WTC11 (cell line): ENCODE measurements around the gene RELB. TPM values are rescaled to one million over a fixed set of nuclear protein-coding genes. Genes with fewer than 3 reads are reported as not detected.

Experiments used
- ATAC-seq: fragments of 200-7000 bp; cut with Tn5 transposase; 2 replicates; pipeline ENCODE4 v1.10.0; 2021; ENCODE audit warnings: mild to moderate bottlenecking, moderate library complexity
- Bru-seq: library from RNA; stranded (reverse); fragments of 400-500 nt; gene quantifications from one replicate; lab custom pipeline; 2021; lab: Mats Ljungman, UMichigan
- CTCF ChIA-PET: fragments of 300-600 bp; sonication (Branson Sonifier 250); formaldehyde crosslinking; loops from one replicate; lab custom pipeline; 2021; ENCODE audit warnings: antibody characterized with exemption; lab: Charles Lee
- POLR2A ChIA-PET: fragments of 350-600 bp; sonication (Branson Sonifier 250); formaldehyde crosslinking; loops from one replicate; lab custom pipeline; 2021; ENCODE audit warnings: antibody characterized with exemption; lab: Charles Lee
- DNase-seq: peaks from one replicate; pipeline ENCODE4 v3.0.0; 2021; ENCODE audit warnings: low spot score
- H3K27ac Mint-ChIP-seq: 2 replicates; pipeline ENCODE4 v1.8.0; 2021; ENCODE audit warnings: mixed read lengths
- H3K27me3 Mint-ChIP-seq: 2 replicates; pipeline ENCODE4 v1.8.0; 2021; ENCODE audit warnings: low read depth, mild to moderate bottlenecking, moderate library complexity, mixed read lengths
- H3K36me3 Mint-ChIP-seq: 2 replicates; pipeline ENCODE4 v1.8.0; 2021; ENCODE audit warnings: mixed read lengths
- H3K4me1 Mint-ChIP-seq: 2 replicates; pipeline ENCODE4 v1.8.0; 2022; ENCODE audit warnings: mixed read lengths
- H3K4me3 Mint-ChIP-seq: 2 replicates; pipeline ENCODE4 v1.8.0; 2021; ENCODE audit warnings: mild to moderate bottlenecking, moderate library complexity, mixed read lengths
- H3K9me3 Mint-ChIP-seq: 2 replicates; pipeline ENCODE4 v1.8.0; 2021; ENCODE audit warnings: mixed read lengths
- ATF1 ChIP-seq: sonication (generic); formaldehyde crosslinking; IDR thresholded peaks from 2 replicates; pipeline ENCODE4 v1.8.1; 2023; ENCODE audit warnings: mild to moderate bottlenecking, moderate library complexity, missing genetic modification reagents
- CREB1 ChIP-seq: sonication (generic); formaldehyde crosslinking; IDR thresholded peaks from 2 replicates; pipeline ENCODE4 v1.8.0; 2023; ENCODE audit warnings: mild to moderate bottlenecking, missing genetic modification reagents
- CREM ChIP-seq: sonication (generic); formaldehyde crosslinking; IDR thresholded peaks from 2 replicates; pipeline ENCODE4 v1.8.1; 2022; ENCODE audit warnings: mild to moderate bottlenecking, missing genetic modification reagents, moderate library complexity
- FOXK1 ChIP-seq: sonication (generic); formaldehyde crosslinking; IDR thresholded peaks from 2 replicates; pipeline ENCODE4 v1.8.0; 2022; ENCODE audit warnings: mild to moderate bottlenecking, moderate library complexity, missing genetic modification reagents
- GTF2I ChIP-seq: fragments of 250-450 bp; sonication (Bioruptor Pico); conservative IDR thresholded peaks from 2 replicates; pipeline ENCODE4 v1.4.0; 2021; ENCODE audit warnings: mild to moderate bottlenecking
- HMGA2 ChIP-seq: fragments of 250-450 bp; sonication (Bioruptor Pico); IDR thresholded peaks from 2 replicates; pipeline ENCODE4 v1.4.0; 2021; ENCODE audit warnings: mild to moderate bottlenecking, moderate library complexity
- JAZF1 ChIP-seq: fragments of 250-450 bp; sonication (Bioruptor Pico); IDR thresholded peaks from 2 replicates; pipeline ENCODE4 v1.9.0; 2021; ENCODE audit warnings: moderate library complexity, mild to moderate bottlenecking, inconsistent platforms
- MYBL2 ChIP-seq: sonication (generic); formaldehyde crosslinking; IDR thresholded peaks from 2 replicates; pipeline ENCODE4 v1.8.1; 2023; ENCODE audit warnings: mild to moderate bottlenecking, moderate library complexity, missing genetic modification reagents
- PRRX2 ChIP-seq: fragments of 250-450 bp; sonication (Bioruptor Pico); IDR thresholded peaks from 2 replicates; pipeline ENCODE4 v1.8.0; 2021; ENCODE audit warnings: mild to moderate bottlenecking
- RELA ChIP-seq: sonication (generic); formaldehyde crosslinking; IDR thresholded peaks from 2 replicates; pipeline ENCODE4 v1.8.1; 2022; ENCODE audit warnings: missing genetic modification reagents, mild to moderate bottlenecking, borderline replicate concordance
- SMAD4 ChIP-seq: sonication (generic); formaldehyde crosslinking; IDR thresholded peaks from 2 replicates; pipeline ENCODE4 v1.8.0; 2022; ENCODE audit warnings: mild to moderate bottlenecking, missing genetic modification reagents
- SP1 ChIP-seq: sonication (generic); formaldehyde crosslinking; conservative IDR thresholded peaks from 2 replicates; pipeline ENCODE4 v1.8.1; 2022; ENCODE audit warnings: missing genetic modification reagents
- ZNF219 ChIP-seq: sonication (generic); formaldehyde crosslinking; IDR thresholded peaks from 2 replicates; pipeline ENCODE4 v1.8.0; 2023; ENCODE audit warnings: missing genetic modification reagents, mild to moderate bottlenecking, borderline replicate concordance
- ZNF232 ChIP-seq: sonication (generic); formaldehyde crosslinking; IDR thresholded peaks from 2 replicates; pipeline ENCODE4 v1.8.0; 2022; ENCODE audit warnings: mild to moderate bottlenecking, missing genetic modification reagents
- ZNF671 ChIP-seq: fragments of 250-450 bp; sonication (Bioruptor Pico); IDR thresholded peaks from 2 replicates; pipeline ENCODE4 v1.8.0; 2021; ENCODE audit warnings: mild to moderate bottlenecking
- long read RNA-seq, 3 experiments: library from RNA in 1 of 3; library from capped mRNA in 1 of 3; library from polyadenylated mRNA in 1 of 3; unstranded in 2 of 3; stranded (forward) in 1 of 3; transcript quantifications; one replicate each; pipeline ENCODE4 v2.0.0, GENCODE V29; 2021
- total RNA-seq: library from RNA; stranded (reverse); gene quantifications from 3 replicates; pipeline ENCODE4 v1.2.3, GENCODE V29; 2021
- TF ChIP-seq, protein P1 (sequence below): sonication (generic); formaldehyde crosslinking; IDR thresholded peaks from 2 replicates; pipeline ENCODE4 v1.8.0; 2022; ENCODE audit warnings: mild to moderate bottlenecking, missing genetic modification reagents
- TF ChIP-seq, protein P2 (sequence below): sonication (generic); formaldehyde crosslinking; IDR thresholded peaks from 2 replicates; pipeline ENCODE4 v1.8.1; 2023; ENCODE audit warnings: mild to moderate bottlenecking, missing genetic modification reagents, moderate library complexity
- TF ChIP-seq, protein P3 (sequence below): sonication (generic); formaldehyde crosslinking; IDR thresholded peaks from 2 replicates; pipeline ENCODE4 v1.8.0; 2022; ENCODE audit warnings: mild to moderate bottlenecking, missing genetic modification reagents
- TF ChIP-seq, protein P4 (sequence below): sonication (generic); formaldehyde crosslinking; IDR thresholded peaks from 2 replicates; pipeline ENCODE4 v1.8.1; 2023; ENCODE audit warnings: mild to moderate bottlenecking, missing genetic modification reagents, moderate library complexity
- TF ChIP-seq, protein P5 (sequence below): fragments of 250-450 bp; sonication (Bioruptor Pico); conservative IDR thresholded peaks from 2 replicates; pipeline ENCODE4 v1.9.0; 2021; ENCODE audit warnings: mild to moderate bottlenecking
- TF ChIP-seq, protein P6 (sequence below): sonication (generic); formaldehyde crosslinking; IDR thresholded peaks from 2 replicates; pipeline ENCODE4 v1.8.0; 2022; ENCODE audit warnings: missing genetic modification reagents

Gene RELB, protein sequence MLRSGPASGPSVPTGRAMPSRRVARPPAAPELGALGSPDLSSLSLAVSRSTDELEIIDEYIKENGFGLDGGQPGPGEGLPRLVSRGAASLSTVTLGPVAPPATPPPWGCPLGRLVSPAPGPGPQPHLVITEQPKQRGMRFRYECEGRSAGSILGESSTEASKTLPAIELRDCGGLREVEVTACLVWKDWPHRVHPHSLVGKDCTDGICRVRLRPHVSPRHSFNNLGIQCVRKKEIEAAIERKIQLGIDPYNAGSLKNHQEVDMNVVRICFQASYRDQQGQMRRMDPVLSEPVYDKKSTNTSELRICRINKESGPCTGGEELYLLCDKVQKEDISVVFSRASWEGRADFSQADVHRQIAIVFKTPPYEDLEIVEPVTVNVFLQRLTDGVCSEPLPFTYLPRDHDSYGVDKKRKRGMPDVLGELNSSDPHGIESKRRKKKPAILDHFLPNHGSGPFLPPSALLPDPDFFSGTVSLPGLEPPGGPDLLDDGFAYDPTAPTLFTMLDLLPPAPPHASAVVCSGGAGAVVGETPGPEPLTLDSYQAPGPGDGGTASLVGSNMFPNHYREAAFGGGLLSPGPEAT
- total RNA-seq (8.9 to 10.6 TPM (median 9.9 TPM) in 3 replicates), Bru-seq, nascent RNA (percentile 37 among the genes with signal in this experiment)
- long read RNA-seq, experiment 1, transcript RELB-202 (11 exons, 2,219 nt) = major isoform, 19 of 24 reads
- long read RNA-seq, experiment 1, partial matches to known transcripts = 3 of 24 reads
- long read RNA-seq, experiment 1, other reads (novel, unspliced or antisense) = 2 of 24 reads
- long read RNA-seq, experiment 2, transcript RELB-202 (11 exons, 2,219 nt) = major isoform, 6 of 11 reads
- long read RNA-seq, experiment 2, partial matches to known transcripts = 3 of 11 reads
- long read RNA-seq, experiment 2, other reads (novel, unspliced or antisense) = 2 of 11 reads
- long read RNA-seq, experiment 3 = 0 reads

DNA sequence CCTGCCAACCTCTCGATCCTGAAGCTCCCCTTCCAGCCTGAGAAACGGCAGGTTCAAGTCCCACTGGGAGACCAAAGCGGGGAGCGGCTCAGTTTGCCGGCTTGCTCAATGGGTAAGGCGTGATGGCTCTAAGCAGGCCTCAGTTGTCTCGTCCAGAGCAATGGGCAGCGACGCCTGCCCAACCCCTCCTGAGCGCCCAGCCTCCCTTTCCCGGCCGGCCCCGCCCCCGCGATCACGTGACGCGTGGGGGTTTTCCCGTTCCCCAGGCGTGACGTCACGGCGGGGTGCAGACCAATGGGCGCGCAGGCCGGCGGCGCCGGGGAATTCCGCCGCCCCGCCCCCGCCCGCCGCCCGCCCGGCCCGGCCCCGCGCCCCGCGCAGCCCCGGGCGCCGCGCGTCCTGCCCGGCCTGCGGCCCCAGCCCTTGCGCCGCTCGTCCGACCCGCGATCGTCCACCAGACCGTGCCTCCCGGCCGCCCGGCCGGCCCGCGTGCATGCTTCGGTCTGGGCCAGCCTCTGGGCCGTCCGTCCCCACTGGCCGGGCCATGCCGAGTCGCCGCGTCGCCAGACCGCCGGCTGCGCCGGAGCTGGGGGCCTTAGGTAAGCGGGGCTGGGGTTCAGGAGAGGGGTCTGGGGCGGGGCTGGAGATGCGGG is at the start of gene RELB:
Gene RELB (plus strand): TSS at position 378 of the 653 bp plus-strand sequence. CDS start 116 bp downstream, at position 494.
- peak; percentile 47 for ATAC-seq
- TF ChIP-seq, protein P1, sequence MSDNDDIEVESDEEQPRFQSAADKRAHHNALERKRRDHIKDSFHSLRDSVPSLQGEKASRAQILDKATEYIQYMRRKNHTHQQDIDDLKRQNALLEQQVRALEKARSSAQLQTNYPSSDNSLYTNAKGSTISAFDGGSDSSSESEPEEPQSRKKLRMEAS (CRISPR knock-in tag) = no peak
- peak; percentile 36; the same call in 1 of the 2 replicates for TF ChIP-seq CREM
- TF ChIP-seq CREB1 = no peak
- no peak for TF ChIP-seq PRRX2 (CRISPR knock-in tag)
- peak; percentile 80 for TF ChIP-seq SP1 (CRISPR knock-in tag)
- TF ChIP-seq GTF2I (CRISPR knock-in tag) = peak; percentile 96
- TF ChIP-seq, protein P2, sequence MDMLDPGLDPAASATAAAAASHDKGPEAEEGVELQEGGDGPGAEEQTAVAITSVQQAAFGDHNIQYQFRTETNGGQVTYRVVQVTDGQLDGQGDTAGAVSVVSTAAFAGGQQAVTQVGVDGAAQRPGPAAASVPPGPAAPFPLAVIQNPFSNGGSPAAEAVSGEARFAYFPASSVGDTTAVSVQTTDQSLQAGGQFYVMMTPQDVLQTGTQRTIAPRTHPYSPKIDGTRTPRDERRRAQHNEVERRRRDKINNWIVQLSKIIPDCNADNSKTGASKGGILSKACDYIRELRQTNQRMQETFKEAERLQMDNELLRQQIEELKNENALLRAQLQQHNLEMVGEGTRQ (CRISPR knock-in tag) = peak; percentile 96
- TF ChIP-seq, protein P3, sequence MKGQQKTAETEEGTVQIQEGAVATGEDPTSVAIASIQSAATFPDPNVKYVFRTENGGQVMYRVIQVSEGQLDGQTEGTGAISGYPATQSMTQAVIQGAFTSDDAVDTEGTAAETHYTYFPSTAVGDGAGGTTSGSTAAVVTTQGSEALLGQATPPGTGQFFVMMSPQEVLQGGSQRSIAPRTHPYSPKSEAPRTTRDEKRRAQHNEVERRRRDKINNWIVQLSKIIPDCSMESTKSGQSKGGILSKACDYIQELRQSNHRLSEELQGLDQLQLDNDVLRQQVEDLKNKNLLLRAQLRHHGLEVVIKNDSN = peak; percentile 96
- TF ChIP-seq, protein P4, sequence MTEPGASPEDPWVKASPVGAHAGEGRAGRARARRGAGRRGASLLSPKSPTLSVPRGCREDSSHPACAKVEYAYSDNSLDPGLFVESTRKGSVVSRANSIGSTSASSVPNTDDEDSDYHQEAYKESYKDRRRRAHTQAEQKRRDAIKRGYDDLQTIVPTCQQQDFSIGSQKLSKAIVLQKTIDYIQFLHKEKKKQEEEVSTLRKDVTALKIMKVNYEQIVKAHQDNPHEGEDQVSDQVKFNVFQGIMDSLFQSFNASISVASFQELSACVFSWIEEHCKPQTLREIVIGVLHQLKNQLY (CRISPR knock-in tag) = no peak
- TF ChIP-seq RELA (CRISPR knock-in tag) = no peak
- H3K9me3 Mint-ChIP-seq = peaks cover 4% of the 10 kb centered on the region

DNA sequence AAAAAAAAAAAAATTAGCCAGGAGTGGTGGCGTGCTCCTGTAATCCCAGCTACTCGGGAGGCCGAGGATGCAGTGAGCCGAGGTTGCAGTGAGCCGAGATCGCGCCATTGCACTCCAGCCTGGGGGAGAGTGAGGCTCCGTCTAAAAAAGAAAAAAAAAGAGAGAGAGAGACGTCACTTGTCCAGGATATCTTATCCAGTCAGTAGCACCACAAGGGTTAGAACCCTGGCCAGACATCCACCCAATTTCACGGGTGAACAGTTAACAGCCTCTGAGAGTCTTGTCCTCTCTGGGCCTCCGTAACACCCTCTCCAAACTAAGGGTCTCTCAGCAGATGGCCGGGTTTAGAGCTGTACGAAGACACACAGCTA is 47.0 kb upstream of the RELB start:
- H3K27ac Mint-ChIP-seq = peak overlapping the region; percentile 100
- H3K4me1 Mint-ChIP-seq = peaks cover 22% of the 10 kb centered on the region
- no peaks in the 10 kb centered on the region for H3K36me3 Mint-ChIP-seq
- ATAC-seq (no peak), DNase-seq (no peak)
- ChIA-PET POLR2A (interaction anchor here (0.6 to 1.4 kb wide), 5 partner anchors 13 to 64 kb away, joined by 3 to 6 read pairs (median 5); partner anchors contain the start of genes APOC1, APOE and TOMM40), CTCF (interaction anchor here (0.5 to 1.6 kb wide), 9 partner anchors 9 to 303 kb away, joined by 3 to 6 read pairs (median 3); partner anchors contain the start of gene APOE)
- peak overlapping the region; percentile 99 for H3K4me3 Mint-ChIP-seq
- no peaks in the 10 kb centered on the region for H3K27me3 Mint-ChIP-seq
- H3K9me3 Mint-ChIP-seq = no peaks in the 10 kb centered on the region
- TF ChIP-seq, protein P5, sequence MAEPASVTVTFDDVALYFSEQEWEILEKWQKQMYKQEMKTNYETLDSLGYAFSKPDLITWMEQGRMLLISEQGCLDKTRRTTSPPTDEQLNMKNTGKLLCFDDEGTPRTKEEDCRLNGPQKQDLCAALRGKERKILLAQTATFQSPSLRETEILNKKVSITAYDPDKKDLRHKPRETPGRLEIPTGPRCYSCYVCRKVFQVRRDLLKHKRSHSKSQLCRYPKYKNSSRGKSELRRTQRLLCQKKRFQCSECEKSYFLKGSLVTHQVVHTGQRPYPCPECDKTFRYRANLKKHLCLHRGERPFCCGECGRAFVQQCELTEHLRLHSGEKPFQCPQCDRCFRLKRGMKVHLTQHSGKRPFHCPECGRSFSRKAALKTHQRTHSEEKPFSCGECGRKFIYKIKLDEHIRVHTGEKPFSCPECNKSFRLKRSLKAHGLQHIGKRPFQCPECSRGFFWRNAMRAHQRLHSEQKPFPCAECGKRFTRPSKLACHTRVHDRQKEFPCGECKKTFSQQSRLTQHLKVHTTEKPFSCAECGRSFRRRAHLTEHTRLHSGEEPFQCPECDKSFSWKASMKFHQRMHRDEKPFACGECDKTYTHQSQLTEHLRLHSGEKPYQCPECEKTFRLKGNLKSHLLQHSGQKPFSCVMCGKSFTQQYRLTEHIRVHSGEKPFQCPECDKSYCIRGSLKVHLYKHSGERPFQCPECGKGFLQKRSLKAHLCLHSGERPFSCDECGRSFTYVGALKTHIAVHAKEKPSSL (CRISPR knock-in tag) = no peak
- TF ChIP-seq ATF1 (CRISPR knock-in tag) = no peak
- TF ChIP-seq JAZF1 (CRISPR knock-in tag) = no peak
- TF ChIP-seq HMGA2 = no peak
- TF ChIP-seq FOXK1 (CRISPR knock-in tag) = no peak
- TF ChIP-seq, protein P2 (CRISPR knock-in tag) = no peak
- TF ChIP-seq ZNF671 (CRISPR knock-in tag) = no peak
- no peak for TF ChIP-seq ZNF232 (CRISPR knock-in tag)
- TF ChIP-seq MYBL2 (CRISPR knock-in tag) = no peak
- TF ChIP-seq, protein P6, sequence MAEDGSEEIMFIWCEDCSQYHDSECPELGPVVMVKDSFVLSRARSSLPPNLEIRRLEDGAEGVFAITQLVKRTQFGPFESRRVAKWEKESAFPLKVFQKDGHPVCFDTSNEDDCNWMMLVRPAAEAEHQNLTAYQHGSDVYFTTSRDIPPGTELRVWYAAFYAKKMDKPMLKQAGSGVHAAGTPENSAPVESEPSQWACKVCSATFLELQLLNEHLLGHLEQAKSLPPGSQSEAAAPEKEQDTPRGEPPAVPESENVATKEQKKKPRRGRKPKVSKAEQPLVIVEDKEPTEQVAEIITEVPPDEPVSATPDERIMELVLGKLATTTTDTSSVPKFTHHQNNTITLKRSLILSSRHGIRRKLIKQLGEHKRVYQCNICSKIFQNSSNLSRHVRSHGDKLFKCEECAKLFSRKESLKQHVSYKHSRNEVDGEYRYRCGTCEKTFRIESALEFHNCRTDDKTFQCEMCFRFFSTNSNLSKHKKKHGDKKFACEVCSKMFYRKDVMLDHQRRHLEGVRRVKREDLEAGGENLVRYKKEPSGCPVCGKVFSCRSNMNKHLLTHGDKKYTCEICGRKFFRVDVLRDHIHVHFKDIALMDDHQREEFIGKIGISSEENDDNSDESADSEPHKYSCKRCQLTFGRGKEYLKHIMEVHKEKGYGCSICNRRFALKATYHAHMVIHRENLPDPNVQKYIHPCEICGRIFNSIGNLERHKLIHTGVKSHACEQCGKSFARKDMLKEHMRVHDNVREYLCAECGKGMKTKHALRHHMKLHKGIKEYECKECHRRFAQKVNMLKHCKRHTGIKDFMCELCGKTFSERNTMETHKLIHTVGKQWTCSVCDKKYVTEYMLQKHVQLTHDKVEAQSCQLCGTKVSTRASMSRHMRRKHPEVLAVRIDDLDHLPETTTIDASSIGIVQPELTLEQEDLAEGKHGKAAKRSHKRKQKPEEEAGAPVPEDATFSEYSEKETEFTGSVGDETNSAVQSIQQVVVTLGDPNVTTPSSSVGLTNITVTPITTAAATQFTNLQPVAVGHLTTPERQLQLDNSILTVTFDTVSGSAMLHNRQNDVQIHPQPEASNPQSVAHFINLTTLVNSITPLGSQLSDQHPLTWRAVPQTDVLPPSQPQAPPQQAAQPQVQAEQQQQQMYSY = no peak
- no peak for TF ChIP-seq SMAD4 (CRISPR knock-in tag)
- no peak for TF ChIP-seq ZNF219

More for the DNA sequence above, at the start of gene RELB:
- Mint-ChIP-seq H3K4me3 (peak within 1 kb of the TSS; percentile 88), H3K4me1 (peaks cover 6% of the 10 kb centered on the region; the same call in 1 of the 2 replicates), H3K27me3 (peaks cover 9% of the 10 kb centered on the region), H3K27ac (peak within 1 kb of the TSS; percentile 97), H3K36me3 (no peaks in the 10 kb centered on the region)
- ChIA-PET CTCF (interaction anchor here (0.5 to 3.1 kb wide), 11 partner anchors 12 to 276 kb away, joined by 3 to 20 read pairs (median 5); partner anchors contain the start of genes APOE and CLASRP), POLR2A (interaction anchor here (0.6 to 1.4 kb wide), 9 partner anchors 12 to 110 kb away, joined by 3 to 8 read pairs (median 4); partner anchors contain the start of genes APOE, CLASRP, GEMIN7 and PPP1R37)
- DNase-seq = peak; percentile 97
